Limb (tissue), 2 donors: ENCODE results near the gene SDC3.
A peak's percentile ranks its signal among the peaks of the same experiment; 100 is the strongest.

ENCODE experiments used
- DNase-seq, 2 donors: peaks; one replicate each; pipeline ENCODE4 v3.0.0-alpha.2; 2016; ENCODE audit errors: extremely low spot score in 2 of 2

SDC3 gene

DNA sequence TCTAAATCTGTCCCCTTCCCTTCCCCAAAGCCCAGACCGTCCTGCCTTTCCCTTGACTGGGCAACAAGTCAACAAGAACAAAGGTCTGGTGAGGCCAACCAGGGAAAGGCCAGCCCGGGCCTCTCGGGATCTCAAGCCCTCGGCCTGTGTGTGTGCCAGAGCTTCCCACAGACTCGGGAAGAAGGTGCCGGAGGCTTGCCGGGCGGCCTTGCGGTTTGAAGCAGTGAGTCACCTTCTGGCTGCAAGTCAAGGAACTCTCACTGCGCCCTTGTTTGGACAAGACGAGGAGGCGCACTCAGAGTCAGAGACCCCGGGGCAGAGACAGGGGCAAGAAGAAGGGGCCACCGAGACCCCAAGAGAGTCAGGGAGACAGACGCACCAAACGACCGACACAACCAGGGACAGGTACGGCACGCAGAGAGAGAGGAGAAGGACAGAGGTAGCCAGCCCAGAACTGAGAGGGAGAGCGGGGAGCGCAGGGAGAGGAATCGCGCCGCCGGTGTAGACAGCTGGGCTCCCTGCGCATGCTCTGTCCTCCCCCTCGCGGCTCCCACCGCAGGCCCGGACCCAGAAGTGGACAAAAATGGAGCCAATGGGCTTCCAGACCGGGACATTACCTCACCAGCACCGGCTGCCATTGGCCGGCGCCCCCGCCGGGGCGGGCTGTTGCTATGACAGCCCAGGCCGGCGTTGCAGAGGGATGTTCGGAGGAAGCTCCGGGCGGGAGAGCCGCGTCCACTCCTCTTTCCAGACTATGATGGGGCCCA lies 84.4 kb downstream of the SDC3 start:
- peak; percentile 98 for DNase-seq

DNA sequence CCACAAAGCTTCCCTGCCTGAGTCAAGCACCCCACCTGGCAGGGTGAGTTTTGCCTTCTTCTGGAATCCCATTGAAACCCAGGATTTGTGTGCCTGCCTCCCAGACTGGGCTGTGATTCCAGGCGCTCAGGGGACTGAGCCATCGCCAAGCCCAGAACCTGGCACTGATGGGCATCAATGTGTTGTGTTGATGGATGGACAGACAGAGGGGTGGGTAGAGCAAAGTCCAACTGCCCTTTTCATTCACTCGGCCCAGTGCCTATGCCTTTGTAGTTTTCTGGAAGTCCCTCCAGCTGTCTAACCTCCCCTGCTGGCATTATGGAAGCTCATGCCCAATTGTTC lies 85.0 kb downstream of the SDC3 start:
- no peak for DNase-seq

DNA sequence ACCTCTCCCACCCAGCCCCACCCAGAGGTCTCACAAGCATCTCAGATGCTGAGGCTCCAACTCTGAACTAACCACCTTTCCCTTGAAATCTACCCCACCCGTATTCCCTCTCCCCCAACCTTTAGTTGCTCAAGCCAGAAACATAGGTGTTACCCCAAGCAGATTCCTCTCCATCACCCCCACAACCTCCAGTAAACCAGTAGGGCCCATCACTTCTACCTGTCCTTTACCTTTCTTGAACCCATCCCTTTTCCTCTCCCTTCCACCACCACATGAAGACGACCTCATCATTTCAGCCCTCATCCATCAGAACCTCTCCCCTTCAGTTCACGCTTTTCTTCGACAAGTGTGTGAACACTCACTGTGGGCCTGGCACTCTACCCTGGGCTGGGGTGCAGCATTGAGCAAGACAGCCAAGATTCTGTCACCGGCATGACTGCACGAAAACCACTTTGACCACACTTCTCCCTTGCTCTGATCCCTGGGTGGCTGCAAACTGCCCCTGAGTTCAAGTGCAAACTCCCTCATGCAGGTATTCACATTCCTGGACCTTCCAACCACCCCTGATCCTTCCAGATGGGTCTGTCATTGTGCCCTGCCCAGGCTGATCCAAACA lies 85.5 kb downstream of the SDC3 start:
- no peak for DNase-seq

DNA sequence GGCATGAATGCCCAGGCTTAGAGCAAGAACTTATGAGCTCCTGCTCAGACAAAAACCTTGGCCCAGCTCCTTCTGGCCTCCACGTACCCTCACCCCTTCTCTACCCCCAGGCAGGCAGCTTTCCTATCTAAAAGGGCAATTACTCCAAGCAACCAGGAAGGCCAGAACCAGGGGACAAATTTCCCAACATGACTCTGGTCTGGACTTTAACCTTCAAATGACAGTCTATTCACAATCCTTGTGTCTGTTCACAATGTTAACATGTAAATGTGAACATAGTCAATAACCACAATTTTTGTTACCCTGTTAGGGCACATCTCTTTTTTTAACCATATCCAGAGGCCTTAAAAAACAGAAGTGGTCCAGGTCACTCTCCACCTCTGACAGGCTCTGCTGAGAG lies 86.6 kb downstream of the SDC3 start:
- DNase-seq = no peak

DNA sequence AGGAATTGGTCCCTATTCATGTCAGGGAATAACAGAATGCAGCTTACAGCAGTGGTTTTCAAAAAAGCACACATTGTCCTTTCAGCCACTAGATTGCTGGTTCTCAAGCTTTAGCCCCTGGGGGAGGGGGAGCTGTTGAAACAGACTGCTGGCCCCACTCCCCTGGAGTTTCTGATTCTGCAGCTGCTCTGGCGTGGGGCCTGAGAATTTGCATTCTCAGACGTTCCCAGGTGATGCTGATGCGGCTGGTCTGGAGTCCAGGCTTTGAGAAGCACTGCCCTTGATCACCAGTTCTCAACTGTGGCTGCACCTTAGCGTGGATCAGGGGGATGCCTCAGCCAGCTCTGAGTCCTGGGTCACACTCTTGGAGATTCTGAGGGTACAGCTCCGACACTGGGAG lies 88.3 kb downstream of the SDC3 start:
- no peak for DNase-seq
